ENCODE results near the gene COL6A2.
"Not testable (repeated sequence)": the region's sequence is repeated elsewhere in the genome, so short reads cannot be mapped to it uniquely, and the experiment has no call there.

COL6A2 gene

DNA sequence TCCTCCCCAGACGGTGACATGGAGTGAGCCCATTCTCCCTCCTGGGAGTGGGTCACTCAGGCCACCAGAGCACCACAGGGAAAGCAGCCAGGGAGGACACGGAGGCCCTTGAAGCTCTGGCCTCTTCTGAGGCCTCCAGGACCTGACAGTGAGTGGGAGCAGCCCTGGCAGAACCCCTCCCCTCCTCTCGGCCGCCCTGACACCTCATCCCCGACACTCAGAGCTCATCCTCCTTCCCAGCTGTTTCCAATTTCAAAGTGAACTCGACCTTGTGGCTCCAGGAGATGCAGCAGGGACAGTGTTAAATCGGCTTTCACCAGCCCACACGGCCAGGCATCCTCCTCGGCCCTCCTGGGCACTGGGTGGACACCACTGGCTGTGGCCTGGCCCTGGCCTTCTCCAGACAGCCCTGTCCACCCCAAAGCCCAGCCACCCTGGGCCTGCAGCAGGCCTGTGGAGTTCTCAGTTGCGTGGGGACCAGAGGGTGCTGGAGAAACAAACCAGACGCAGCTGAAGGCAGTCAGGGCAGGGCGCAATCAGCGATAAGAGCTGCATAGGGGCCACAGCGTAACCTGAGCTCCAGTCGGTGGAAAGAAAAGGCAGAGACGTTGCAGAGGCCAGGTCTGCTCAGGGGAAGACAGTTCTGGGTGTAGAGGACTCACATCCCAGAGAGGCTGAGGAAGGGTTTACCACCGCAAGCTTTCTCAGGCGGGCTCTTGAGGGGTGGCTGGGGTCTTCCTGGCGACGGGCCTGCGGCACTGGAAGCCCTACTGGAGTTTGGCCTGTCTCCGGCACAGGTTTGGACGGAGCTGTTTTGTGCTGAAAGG lies 30.4 kb downstream of the COL6A2 start:
- DNase-seq: no peak

GRCh38 chr21:46128933-46129571 lies 31.1 kb downstream of the COL6A2 start:
- DNase-seq: no peak

DNA sequence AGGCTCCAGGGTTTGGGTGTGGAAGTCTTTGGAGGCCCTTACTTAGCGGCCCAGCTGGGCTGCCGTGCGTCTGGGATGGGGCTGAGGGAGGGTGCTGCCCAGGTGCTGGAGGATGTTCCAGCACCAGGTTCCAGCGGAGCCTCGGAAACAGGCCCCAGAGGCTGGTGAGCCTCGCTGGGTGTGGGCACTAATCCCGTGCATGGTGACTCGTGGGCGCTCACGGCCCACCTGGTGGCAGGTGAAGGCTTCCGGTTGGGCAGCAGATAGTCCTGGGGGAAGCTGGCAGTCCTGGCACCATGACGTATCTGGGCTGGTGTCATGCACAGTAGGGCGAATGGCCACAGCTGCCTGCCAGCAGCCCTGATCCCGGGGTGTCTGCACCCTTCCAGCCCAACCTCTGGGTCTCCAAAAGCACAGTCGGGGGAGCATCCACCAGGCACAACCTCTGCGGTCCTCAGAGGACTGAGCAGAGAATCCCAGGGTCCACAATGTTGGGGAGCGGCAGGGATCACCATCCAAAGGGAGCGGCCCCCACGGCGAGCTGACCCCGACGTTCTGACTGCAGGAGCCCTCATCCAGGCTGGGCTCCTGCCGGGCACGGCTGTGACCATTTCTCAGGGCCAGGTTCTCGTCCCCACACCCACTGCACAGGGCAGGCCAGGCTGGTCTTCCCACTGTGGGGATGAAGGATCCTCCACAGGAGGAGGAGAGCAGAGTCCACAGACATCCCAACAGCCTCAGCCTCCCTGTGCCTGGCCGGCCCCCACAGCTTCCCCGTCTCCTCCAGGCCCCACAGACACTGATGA lies 32.1 kb downstream of the COL6A2 start:
- no peak for DNase-seq

DNA sequence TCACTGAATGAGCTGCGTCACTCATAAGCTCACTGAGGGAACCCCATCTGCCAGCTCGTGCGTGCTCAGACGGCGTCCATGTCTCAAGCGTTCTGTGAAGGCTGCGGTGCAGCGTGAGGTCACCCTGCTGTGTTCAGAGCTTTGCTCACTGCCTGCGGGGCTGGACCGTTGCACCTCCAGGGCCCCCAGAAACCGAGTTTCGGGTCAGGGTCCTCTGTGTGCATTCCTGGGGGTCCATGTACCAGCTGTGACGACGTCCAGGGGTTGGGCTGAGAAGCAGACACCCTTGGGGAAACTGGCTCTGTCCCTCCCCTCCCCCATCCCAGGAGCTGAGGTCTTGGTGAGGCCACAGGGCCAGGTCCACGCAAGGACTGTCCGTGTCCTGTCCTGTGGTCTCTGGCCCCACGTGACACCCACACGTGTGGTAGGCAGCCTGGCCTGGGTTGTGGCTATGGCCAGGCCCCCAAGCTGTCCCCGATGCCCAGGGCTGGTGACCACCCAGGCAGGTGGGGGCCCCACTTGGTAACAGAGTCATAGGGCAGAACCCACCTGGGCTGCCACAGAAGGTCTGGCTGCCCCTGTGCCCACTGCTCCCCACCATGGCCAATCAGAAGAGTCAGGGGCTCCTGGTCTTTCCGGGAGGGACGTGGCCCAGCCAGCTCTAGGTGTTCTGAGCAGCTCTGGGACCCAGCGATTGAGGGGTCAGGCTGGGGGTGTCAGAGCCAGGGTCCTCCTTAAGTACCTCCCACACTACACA lies 33.1 kb downstream of the COL6A2 start:
- no peak for DNase-seq

DNA sequence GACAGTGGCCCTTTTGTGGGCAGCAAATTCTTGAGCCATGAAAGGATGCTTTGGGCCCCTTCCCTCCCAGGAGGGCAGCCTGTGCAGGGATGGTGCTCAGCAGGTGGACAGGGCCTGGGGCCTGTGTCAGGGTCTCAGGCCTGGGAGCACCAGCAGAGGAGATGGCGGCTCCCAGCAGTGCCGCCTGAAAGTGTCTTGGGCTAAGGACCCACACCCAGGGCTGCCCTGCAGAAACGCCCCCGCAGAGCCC lies 33.6 kb downstream of the COL6A2 start:
- no peak for DNase-seq

- DNase-seq: no peak
These were observed 34.1 kb downstream of the COL6A2 start for GRCh38 chr21:46131838-46132651.

GRCh38 chr21:46135782-46136395 lies 38.0 kb downstream of the COL6A2 start:
- no peak for DNase-seq

DNA sequence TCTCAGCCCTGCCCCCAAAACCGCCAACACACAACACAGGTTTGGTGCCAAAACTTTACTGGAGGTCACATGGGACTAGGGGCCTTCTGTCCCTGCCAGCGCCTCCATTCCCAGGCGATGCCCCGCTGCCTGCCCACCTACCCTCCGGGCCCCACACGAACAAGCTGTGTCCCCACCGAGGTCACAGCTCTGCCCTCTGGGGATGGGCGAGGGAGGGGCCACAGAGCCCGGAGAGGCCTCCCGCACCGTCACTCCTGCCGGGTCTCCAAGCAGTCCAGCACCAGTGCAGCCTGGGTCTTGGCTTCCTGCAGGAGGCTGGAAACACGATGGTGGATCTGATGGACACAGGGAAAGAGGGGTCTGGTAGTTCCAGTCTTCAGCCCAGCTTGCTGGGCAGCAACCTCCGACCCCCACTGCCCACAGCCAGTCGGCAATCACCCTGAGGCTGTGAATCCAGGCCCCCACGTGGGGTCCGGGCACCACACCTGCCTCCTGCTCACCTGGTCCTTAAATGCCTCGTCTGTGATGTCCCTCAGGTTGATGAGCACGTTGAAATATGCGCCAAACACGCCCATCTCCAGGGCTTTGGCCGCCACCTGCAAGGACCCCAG lies 38.9 kb downstream of the COL6A2 start:
- no peak for DNase-seq

DNA sequence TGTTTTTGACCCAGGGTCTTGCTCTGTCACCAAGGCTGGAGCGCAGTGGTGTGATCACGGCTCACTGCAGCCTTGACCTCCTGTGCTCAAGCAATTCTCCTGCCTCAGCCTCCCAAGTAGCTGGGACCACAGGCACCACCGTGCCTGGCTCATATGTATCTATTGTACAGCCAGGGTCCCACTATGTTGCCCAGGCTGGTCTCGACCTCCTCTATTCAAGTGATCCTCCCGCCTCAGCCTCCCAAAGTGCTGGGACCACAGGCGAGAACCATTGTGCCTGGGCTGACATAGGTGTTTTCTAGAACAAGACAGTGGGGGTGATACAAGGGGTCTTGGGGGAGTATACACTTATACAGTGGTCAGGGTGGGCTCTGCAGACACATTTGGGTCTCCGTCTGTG lies 40.0 kb downstream of the COL6A2 start:
- no peak for DNase-seq

GRCh38 chr21:46138383-46138970 lies 40.6 kb downstream of the COL6A2 start:
- DNase-seq: no peak

DNA sequence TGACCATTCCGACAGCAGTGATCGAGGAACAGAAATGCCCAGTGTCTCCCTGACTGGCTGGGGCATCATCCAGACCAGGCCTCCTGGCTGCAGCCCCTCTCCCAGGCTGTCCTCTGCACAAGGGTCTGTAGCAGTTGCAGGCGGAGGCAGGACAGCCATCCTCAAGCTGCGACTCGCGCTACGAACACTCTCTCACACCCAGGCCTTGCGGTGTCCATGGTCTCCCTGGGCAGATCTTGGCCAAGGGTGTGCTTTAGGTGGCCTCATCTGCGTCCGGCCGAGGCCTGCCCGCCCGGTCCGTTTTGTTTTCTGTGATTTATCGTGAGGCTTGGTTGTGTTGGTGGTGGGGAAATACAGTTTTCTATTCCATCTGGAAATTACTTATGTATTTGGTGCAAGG lies 41.8 kb downstream of the COL6A2 start:
- DNase-seq: no peak

DNA sequence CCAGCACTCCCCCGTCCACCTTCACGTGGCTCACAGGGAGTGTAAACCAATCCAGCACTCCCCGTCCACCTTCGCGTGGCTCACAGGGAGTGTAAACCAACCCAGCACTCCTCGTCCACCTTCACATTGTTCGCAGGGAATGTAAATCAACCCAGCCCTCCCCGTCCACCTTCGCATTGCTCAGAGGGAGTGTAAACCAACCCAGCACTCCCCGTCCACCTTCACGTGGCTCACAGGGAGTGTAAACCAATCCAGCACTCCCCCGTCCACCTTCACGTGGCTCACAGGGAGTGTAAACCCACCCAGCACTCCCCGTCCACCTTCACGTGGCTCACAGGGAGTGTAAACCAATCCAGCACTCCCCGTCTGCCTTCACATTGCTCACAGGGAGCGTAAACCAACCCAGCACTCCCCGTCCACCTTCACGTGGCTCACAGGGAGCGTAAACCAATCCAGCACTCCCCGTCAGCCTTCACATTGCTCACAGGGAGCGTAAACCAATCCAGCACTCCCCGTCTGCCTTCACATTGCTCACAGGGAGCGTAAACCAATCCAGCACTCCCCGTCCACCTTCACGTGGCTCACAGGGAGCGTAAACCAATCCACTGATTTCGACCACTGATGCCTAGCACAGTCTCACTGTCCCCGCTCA lies 42.6 kb downstream of the COL6A2 start:
- not testable (repeated sequence) for DNase-seq

DNA sequence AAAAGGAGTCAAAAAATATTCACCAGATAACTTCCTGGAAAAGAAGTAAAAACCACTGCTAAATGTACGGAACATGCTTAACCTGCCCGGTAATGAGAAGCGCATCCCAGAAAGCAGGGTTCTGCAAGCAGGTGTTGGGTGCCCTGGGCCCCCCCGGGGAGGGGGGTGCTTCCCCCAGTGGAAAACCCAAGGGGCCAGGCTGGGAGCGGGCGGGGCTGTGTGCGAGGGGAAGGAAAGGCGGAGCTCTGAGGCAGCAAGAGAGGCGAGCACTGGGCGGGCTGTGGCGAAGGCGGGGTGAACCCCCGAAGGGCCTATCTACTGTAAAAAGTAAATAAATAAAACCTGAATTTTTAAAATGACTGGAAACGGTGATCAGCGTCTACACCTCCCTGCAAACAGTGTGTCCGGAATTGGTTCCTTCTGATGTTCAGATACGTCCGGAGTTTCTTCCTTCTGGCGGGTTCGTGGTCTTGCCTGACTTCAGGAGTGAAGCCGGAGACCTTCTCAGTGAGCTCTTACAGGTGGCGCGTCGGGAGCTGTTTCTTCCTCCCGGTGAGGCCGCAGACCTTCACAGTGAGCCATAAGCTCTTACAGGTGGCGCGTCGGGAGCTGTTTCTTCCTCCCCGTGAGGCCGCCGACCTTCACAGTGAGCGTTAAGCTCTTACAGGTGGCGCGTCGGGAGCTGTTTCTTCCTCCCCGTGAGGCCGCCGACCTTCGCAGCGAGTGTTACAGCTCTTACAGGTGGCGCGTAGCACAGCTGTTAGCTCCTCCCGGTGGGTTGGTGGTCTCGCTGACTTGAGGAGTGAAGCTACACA lies 44.1 kb downstream of the COL6A2 start:
- no peak for DNase-seq

GRCh38 chr21:46142582-46143473 lies 44.9 kb downstream of the COL6A2 start:
- peak in 2 of 6 experiments; percentile 19 to 23 for DNase-seq

DNA sequence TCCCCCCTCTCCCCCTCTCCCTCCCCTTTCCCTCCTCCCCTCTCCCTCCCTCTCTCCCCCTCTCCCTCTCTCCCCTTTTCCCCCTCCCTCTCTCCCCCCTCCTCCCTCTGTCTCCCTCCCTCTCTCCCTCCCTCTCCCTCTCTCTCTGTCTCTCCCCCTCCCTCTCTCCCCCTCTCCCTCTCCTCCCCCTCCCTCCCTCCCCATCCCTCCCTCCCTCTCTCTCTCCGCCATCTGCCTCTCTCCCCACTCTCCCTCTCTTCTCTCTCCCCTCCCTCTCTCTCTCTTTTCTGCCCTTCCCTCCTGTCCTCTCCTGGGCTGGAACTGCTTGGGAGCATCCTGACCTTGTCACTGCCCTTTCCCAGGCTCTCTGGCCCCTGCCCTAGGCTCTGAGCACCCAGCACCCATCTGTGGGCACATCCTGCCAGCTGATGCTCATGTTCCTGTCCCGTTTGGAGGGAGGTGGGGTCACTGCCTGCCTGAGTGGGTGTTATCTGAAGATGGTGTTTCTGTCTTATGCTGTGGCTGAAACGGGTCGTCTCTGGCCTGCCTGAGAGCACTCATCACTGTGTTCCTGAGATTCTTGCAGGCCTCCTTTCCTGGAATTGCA lies 46.7 kb downstream of the COL6A2 start:
- no peak for DNase-seq

- DNase-seq: no peak
These were observed 47.4 kb downstream of the COL6A2 start for GRCh38 chr21:46145159-46145839.
